GM12865 (cell line): ENCODE measurements around the gene MCF2L.

ENCODE experiments used
- DNase-seq: peaks from one replicate; pipeline ENCODE4 v3.0.0; 2010; ENCODE audit warnings: low read depth
- H3K4me3 ChIP-seq: 2 replicates; pipeline ENCODE4 v1.5.1; 2011; ENCODE audit warnings: mild to moderate bottlenecking, low read depth, low read length, control low read depth
- CTCF ChIP-seq: IDR thresholded peaks from 2 replicates; pipeline ENCODE4 v1.5.1; 2011; ENCODE audit warnings: low read length, control low read depth, low read depth, inconsistent platforms; ENCODE audit not compliant: insufficient read depth; ENCODE audit errors: missing control alignments

The MCF2L gene

GRCh38 chr13:113041896-113042295, 72.9 kb downstream of the MCF2L start:
- TF ChIP-seq CTCF = no peak
- no peak overlapping the region for H3K4me3 ChIP-seq
- no peak for DNase-seq

- H3K4me3 ChIP-seq = no peak overlapping the region
- TF ChIP-seq CTCF = no peak
- DNase-seq = no peak
These were observed 73.4 kb downstream of the MCF2L start for GRCh38 chr13:113042456-113042855.

GRCh38 chr13:113043001-113043630, 74.1 kb downstream of the MCF2L start:
- no peak for DNase-seq
- no peak overlapping the region for H3K4me3 ChIP-seq
- TF ChIP-seq CTCF = no peak

- no peak for TF ChIP-seq CTCF
- DNase-seq = no peak
- no peak overlapping the region for H3K4me3 ChIP-seq
These were observed 74.9 kb downstream of the MCF2L start for GRCh38 chr13:113043931-113044330.

- DNase-seq = no peak
- no peak for TF ChIP-seq CTCF
- H3K4me3 ChIP-seq = no peak overlapping the region
These were observed 75.5 kb downstream of the MCF2L start for GRCh38 chr13:113044391-113045114.

GRCh38 chr13:113045251-113046127, 76.5 kb downstream of the MCF2L start:
- TF ChIP-seq CTCF = no peak
- H3K4me3 ChIP-seq = no peak overlapping the region

More at GRCh38 chr13:113045251-113046127, 76.5 kb downstream of the MCF2L start:
- DNase-seq = no peak
